Caki2 (cell line): Measurements from ENCODE around the gene PMIS2. TPM values are rescaled to one million over a fixed set of nuclear protein-coding genes. Genes with fewer than 3 reads are reported as not detected.
"Not testable (repeated sequence)": the region's sequence is repeated elsewhere in the genome, so short reads cannot be mapped to it uniquely, and the experiment has no call there.

Experiments used
- DNase-seq: peaks from one replicate; pipeline ENCODE4 v3.0.0-alpha.2; 2015; ENCODE audit warnings: low read depth
- in situ Hi-C: cut with HindIII; loops from 2 replicates; pipeline ENCODE4 v1.10.0; 2016; ENCODE audit warnings: low sequenced_read_pairs, low pct_unique_long_range_greater_than_20kb, mixed read lengths
- total RNA-seq: library from RNA; depleted of rRNA; stranded (reverse); fragments of >200 nt; shearing (Covaris generic); gene quantifications from 2 replicates; pipeline ENCODE4 v1.2.3, GENCODE V29; 2014; ENCODE audit warnings: low replicate concordance

Gene PMIS2
- total RNA-seq, 1 experiment from 2014 or later, result not detected

DNA sequence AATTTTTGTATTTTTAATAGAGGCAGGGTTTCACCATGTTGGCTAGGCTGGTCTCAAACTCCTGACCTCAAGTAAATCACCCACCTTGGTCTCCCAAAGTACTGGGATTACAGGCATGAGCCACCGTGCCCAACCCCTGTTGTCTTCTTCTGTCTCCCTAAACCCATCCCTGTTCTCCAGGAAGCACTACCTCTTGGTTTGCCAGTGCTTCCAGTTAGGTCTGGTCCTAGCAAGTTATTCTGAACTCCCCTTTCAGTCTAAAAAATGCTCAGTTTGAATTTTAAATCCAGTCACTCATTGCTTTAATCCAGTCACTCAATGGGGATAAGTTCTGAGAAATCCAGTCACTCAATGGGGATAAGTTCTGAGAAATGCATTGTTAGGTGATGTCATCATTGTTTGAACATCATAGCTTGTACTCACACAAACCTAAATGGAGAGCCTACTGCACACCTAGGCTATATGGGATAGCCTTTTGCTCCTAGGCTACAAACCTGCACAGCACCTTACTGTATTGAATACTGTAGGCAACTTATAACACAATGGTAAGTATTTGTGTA is 14.5 kb upstream of the PMIS2 start:
- in situ Hi-C loops, result no loop called here
- DNase-seq, result no peak

DNA sequence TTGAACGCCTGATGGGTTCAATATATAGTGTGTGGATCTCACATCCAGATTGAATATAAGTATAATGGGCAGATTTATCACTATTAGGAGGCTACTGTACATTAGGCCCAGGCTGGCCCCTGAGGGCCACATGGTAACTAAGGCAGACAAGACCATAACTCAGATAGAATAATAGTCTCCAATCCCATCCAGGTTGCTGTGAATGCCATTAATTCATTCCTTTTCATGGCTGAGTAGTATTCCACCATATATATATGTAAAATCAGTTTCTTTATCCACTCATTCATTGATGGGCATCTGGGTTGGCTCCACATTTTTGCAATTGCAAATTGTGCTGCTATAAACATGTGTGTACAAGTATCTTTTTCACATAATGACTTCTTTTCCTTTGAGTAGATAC is 8.1 kb upstream of the PMIS2 start:
- DNase-seq, result no peak
- in situ Hi-C loops, result no loop called here

DNA sequence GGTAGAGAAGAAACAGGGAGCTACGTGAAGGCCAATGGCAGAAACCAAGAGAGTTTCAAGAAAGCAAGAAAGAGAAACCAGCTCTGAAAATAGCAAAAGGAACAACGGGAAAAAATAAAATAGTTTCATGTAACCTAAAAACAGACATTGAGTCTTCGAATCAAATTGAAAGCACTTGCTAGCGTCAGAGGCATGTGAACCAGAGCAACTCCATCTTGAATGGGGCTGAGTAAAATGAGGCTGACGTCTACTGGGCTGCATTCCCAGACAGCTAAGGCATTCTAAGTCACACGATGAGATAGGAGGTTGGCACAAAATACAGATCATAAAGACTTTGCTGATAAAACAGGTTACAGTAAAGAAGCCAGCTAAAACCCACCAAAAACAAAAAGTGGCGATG is 7.3 kb upstream of the PMIS2 start:
- DNase-seq, result no peak
- in situ Hi-C loops, result no loop called here

DNA sequence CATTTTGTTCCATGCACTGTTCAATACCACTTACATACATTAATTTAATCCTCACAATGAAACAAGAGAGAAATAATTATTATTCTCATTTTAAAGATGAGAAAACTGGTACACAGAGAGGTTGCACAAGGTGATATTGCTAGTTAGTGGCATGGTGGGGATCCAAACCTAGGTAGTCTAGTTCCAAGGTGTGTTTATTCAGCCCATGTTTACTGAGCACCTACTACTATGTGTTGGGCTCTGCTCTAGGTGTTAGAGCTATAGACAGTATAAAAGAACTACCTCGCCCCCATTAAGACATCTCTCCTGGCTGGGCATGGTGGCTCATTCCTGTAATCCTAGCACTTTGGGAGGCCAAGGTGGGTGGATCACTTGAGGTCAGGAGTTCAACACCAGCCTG is 3.2 kb upstream of the PMIS2 start:
- in situ Hi-C loops, result no loop called here
- no peak for DNase-seq

GRCh38 chr19:35587321-35587720 is 1.3 kb downstream of the PMIS2 start:
- in situ Hi-C loops, result no loop called here
- DNase-seq, result no peak

DNA sequence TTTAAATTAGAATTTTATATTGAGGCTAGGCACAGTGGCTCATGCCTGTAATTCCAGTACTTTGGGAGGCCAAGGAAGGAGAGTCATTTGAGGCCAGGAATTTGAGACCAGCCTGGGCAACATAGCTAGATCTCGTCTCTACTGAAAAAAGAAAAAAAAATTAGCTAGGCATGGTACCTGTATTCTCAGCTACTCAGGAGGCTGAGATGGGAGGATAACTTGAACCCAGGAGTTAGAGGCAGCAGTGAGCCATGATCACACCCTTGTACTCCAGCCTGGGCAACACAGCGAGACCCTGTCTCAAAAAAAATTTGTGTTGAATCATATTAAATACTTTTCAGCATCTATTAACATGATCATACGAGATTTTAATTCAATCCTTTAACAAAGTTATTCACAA is 4.9 kb downstream of the PMIS2 start:
- in situ Hi-C loops, result no loop called here
- DNase-seq, result no peak

DNA sequence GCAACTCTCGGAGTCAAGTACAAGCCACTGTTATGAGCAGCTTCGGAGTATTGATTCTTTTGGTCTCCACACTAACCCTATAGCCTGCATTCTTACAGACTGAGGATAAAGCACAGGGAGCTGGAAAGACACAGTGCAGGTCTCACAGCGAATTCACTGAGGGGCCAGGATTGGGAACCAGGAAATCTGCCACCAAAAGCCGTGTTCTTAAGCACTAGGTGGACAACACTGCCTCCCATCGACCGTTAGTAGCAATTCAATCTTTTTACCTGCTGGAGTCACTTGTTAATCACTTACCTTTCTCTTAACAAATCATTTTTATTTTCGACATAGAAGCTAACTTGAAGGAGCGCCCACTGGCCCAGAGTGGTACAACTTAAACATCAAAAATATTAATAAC is 6.3 kb downstream of the PMIS2 start:
- in situ Hi-C loops, result no loop called here
- DNase-seq, result no peak

GRCh38 chr19:35595026-35595425 is 9.1 kb downstream of the PMIS2 start:
- DNase-seq, in situ Hi-C loops: not testable (repeated sequence)

DNA sequence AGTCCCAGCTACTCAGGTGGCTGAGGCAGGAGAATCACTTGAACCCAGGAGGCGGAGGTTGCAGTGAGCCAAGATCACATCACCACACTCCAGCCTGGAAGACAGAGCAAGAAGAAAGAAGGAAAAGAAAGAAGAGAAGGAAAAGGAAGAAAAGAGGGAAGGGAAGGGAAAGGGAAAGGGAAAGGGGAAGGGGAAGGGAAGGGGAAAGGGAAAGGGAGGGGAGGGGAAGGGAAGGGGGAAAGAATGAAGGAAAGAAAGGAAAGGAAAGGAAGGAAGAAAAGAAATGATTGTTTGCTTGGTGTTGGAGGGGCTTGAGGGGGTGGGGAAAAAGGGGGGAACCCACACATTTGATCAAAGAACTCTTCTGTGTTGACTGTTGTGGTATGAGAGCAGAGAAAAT is 10.0 kb downstream of the PMIS2 start:
- in situ Hi-C loops, result no loop called here
- DNase-seq, result no peak

DNA sequence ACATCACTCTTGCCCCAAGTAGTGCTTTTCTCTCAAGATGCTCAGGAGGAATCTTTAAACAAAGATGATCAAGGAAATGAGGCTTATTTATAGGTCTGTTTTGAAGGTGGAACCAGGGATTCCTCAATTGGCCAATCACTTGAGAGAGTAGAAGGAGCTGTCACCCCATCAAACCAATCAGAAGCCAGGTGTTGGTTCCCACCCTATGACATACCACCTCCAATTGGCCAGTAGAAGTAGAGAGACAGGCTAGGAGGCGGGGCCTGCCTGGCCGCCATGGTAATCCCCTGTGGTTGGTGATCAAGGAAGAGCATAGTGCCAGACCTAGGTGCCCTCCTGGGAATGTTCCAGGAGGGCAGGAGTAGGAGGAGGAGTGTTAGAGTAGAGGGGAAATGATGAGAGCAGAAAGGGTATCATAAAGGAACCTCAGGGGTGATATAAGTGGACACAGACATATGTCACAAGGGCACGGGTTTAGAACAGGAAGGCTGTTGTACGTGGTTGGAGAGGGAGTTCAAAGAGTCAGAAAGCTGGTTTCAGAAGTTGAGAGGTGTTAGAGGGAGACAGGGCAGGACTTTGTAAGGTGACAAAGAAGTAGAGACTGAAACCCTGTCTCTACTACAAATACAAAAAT is 10.5 kb downstream of the PMIS2 start:
- in situ Hi-C loops, result no loop called here
- peak; percentile 48 for DNase-seq

DNA sequence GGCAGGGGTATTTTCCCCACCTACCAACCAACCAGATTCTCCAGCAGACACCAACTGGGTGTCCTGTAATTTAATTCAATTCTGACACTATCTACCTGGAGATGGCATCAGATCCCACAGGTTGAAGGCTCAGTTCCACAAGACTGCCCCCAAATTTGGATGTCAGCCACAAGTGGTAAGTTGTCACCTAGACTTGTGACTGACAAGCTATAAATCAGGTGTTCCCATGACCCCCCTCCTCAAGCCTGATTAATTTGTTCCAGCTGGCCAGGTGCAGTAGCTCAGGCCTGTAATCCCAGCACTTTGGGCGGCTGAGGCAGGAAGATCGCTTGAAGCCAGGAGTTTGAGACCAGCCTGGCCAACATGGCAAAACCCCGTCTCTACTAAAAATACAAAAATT is 16.0 kb downstream of the PMIS2 start:
- in situ Hi-C loops, result no loop called here
- no peak for DNase-seq

- DNase-seq, in situ Hi-C loops: not testable (repeated sequence)
These were observed 18.5 kb downstream of the PMIS2 start for GRCh38 chr19:35604436-35604835.

- DNase-seq, in situ Hi-C loops: not testable (repeated sequence)
These were observed 21.2 kb downstream of the PMIS2 start for GRCh38 chr19:35607170-35607569.

DNA sequence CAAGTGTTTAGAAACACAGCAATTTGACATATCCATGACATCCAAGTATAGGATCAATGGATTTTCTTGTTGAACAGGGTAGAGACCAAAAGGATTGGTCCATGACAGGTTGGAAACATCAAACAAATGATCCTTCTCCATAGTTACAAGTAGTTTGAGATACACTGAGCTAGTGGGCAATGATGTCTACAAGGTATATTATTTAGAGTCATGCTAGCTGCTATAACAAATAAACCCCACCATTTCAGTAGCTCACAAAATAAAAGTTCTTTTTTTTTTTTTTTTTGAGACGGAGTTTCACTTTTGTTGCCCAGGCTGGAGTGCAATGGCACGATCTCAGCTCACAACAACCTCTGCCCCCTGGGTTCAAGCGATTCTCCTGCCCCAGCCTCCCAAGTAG is 21.7 kb downstream of the PMIS2 start:
- DNase-seq, result no peak
- in situ Hi-C loops, result no loop called here

- no peak for DNase-seq
- in situ Hi-C loops, result no loop called here
These were observed 22.3 kb downstream of the PMIS2 start for GRCh38 chr19:35608251-35608650.

GRCh38 chr19:35609851-35610353 is 23.9 kb downstream of the PMIS2 start:
- in situ Hi-C loops, result no loop called here
- no peak for DNase-seq

DNA sequence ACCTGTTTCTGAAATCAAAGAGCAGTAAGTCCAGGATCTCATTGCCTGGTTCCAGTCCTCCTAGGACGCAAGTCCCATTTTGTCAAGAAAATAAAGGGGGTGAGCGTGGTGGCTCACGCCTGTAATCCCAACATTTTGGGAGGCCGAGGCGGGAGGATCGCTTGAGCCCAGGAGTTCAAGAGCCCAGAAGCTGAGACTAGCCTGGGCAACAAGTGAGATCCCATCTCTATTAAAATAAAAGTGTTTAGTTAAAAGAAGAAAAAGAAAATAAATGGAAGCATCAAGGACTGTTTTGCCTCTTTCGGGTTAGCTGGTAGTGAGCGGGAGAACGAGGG is 26.2 kb downstream of the PMIS2 start:
- in situ Hi-C loops, result no loop called here
- no peak for DNase-seq

- peak; percentile 94 for DNase-seq
- in situ Hi-C loops, result no loop called here
These were observed 26.8 kb downstream of the PMIS2 start, which contains the start of gene HAUS5 for GRCh38 chr19:35612559-35613321. Gene HAUS5, plus strand, starts transcription at chr19:35612735. Its CDS starts 60 bp downstream, at chr19:35612795.

DNA sequence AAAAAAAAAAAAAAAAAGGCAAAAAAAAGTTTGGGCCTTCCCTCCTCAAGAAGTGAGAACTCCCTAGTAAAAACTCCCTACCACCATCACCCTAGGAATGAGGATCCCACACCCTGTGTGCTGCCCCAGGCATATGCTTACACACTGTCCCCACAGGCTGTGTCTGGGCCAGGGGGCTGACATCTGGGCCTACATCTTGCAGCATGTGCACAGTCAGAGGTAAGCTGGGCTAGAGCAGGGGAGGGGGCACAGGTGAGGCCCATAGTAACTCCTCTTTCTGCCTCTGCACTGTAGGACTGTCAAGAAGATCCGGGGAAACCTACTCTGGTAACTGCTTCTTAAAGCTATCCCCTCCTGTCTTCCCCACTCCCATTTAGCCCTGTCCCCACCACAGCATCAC is 27.6 kb downstream of the PMIS2 start:
- in situ Hi-C loops, result no loop called here
- DNase-seq, result no peak
